IPS DF 4.7 (cell line): ENCODE results near the gene KCTD7.
"Not testable (repeated sequence)": the region's sequence is repeated elsewhere in the genome, so short reads cannot be mapped to it uniquely, and the experiment has no call there.

Experiments used
- DNase-seq: peaks from one replicate; pipeline ENCODE4 v3.0.0-alpha.2; 2013; ENCODE audit warnings: low spot score; ENCODE audit errors: extremely low read depth

Gene KCTD7

DNA sequence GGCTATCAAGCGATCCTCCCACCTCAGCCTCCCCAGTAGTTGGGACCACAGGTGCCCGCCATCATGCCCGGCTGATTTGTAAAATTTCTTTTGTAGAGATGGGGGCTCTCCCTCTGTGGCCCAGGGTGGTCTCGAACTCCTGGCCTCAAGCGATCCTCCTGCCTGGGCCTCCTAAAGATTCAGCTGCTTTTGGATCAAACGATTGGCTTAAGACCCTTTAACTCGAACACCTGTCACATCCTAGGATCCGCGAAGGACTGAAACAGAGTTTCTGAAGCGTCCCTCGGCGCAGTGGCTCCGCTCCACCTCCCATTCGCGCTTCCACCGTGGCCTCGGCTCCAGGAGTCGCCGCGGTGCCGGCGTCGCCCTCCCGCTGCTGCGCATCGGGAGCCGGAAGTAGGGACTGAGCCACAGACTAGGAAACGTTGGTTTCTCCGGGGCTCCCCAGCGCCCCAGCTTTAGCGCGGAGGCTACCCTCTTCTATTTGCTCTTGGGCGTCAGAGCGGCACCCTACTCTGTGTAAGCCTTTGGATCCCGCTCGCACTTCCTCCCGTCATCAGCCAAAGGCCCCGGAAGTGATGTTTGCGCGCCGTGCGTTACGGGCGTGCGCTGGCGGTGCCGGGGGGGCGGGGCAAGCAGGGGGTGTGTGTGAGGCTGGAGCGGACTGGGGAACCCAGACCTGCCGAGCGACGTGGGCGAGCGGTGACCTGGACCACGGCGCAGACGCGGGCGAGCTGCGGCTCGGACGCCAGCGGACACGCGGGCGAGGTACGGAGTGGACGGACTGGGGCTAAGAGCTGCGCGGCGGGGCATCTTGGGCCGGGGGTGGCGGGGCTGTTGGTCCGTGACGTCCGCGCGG lies 53.0 kb downstream of the KCTD7 start:
- DNase-seq, result peak; percentile 44

DNA sequence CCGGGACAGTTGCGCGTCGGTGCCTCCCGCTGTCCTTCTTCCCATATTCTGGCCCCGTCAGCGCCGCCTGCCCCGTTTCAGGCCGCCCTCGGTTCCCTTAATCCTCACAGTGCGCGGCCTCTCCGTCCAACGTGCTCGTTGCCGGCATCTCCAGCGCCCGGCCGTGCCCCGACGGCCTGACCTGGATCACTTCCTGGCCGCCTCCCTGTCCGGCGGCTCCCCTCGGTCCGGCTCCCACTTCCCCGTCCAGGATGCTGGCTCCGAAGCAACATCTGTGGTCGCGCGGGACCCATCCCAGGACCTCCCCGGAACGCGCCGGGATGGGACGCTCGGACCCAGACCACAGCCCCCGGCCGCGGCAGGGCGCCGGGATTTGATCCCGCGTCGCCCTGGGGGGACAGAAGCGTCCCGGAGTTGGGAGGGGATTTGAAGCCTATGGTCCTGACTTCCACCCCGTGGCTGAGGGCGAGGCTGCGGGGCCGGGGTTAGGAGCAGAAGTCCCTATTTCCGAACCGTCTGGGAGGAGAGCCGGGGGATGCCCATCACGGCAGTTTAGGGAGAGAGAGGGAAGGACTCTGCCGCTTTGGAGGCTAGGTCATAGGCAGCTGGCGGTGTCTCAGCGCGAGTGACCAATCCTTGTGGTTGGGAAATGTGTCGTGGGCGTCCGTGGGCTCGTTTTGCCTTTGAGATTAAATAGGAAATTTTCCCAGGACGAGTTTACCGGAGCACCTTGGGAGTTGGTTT lies 53.8 kb downstream of the KCTD7 start:
- DNase-seq, result no peak

DNA sequence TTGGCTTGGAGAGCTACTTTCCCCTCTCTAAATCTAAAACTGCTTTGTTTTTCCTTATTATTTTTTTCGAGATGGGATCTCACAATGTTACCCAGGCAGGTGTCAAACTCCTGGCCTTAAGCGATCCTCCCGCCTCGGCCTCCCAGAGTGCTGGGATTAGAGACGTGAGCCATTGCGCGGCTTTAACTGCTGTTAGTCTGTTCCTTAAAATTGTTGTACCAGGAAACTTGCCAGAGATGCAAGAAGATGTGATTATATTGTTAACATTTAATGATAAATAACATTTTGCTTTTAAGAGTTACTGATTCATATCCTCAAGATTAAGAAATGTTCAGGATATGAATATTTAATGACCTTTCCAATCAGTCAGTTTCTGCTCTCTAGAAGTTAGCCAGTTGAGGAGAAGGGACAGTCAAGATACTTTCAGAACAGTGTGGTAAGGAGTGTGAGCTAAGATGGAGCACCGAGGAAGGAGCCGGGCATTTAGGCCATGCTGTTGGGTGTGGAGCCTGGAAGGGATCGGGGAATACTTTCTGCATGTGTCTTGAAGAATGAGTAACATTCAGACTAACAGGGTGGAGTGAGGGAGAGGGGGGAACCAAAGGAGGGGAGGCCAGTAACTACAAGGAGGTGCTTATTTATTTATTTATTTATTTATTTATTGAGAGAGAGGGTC lies 54.6 kb downstream of the KCTD7 start:
- not testable (repeated sequence) for DNase-seq

DNA sequence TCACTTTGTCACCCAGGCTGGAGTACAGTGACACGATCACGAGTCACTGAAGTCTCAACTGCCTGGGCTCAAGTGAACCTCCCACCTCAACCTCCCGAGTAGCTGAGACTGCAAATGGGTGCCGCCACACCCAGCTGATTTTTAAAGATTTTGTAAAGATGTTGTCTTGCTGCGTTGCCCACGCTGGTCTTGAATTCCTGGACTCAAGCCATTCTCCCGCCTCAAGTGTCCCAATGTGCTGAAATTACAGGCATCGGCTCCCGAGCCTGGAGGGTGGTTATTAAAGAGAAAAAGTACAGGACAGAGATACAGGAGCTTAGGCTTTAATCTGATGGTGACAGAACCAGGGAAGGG lies 55.1 kb downstream of the KCTD7 start:
- DNase-seq, result no peak

DNA sequence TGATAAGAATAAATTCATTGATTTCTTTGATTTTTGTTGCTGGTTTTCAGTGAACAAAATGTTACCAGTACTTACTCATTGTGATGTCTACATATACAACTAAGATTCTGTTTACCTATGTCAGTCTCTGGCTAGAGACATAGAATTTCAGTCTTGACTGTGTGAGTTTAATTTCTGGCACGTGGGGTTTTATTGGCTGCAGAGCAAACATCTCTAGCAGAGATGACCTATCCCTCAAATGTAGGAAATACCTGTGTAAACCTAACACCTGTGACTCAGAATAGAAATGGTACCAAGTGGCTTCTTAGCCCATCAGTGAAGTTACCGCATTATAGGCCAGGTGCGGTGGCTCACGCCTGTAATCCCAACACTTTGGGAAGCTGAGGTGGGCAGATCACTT lies 57.0 kb downstream of the KCTD7 start:
- DNase-seq, result not testable (repeated sequence)

DNA sequence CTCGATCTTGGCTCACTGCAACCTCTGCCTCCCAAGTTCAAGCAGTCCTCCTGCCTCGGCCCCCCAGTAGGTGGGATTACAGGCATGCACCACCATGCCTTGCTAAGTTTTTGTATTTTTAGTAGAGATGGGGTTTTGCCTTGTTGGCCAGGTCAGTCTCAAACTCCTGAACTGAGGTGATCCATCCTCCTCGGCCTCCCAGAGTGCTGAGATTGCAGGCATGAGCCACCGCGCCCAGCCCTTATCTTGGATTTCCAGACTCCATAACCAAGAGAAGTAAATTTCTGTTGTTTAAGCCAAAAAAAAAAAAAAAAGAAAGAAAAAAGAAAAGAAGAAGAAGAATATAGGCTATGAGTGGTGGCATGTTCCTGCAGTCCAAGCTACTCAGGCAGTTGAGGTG lies 58.5 kb downstream of the KCTD7 start:
- no peak for DNase-seq

DNA sequence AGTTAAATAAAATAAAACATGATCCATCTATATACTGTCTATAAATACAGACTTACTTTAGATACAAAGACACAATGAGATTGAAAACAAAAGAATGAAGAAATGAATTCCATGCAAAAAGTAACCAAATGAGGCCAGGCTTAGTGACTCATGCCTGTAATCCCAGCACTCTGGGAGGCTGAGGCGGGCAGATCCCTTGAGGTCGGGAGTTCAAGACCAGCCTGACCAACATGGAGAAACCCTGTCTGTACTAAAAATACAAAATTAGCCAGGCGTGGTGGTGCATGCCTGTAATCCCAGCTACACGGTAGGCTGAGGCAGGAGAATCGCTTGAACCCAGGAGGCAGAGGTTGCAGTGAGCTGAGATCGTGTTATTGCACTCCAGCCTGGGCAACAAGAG lies 59.0 kb downstream of the KCTD7 start:
- DNase-seq, result not testable (repeated sequence)

DNA sequence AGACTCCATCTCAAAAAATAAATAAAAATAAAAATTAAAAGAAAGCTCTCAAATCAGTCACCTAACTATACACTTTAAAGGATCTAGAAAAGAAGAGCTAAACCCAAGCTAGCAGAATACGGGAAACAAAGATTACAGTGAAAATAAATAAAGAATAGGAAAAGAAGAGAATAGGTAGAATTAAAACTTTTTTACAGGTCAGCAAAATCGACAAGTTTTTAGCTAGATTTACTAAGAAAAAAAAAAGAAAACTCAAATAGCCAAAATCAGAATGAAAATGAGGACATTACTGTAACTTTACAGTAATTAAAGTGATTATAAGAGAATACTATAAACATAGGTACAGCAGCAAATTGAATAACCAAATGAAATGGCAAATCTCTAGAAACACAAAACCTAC lies 60.4 kb downstream of the KCTD7 start:
- DNase-seq, result no peak

DNA sequence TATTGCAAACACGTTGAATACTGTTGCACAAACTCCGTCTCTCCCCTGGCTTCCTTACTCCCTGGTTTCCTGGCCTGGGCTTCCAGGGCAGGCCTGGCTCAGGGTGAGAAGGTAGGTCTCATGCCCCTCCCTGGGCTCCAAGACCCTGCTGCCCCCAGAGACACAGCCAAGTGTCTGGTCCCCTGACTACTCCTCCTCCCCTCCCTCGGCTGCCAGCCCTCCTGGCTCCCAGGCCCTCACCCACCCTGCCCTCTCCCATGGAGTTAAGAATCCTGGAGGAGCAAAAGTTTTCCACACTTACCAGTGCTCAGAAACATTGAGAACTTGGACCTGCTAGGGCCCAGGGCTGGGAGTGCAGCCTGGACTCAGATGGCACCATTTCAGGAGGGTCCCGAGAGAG lies 64.7 kb downstream of the KCTD7 start:
- no peak for DNase-seq
